GM19025 (cell line): Measurements from ENCODE around the gene GRID1.

Source experiments
- ATAC-seq: cut with Tn5 transposase; IDR thresholded peaks from one replicate; pipeline ENCODE4 v1.9.1; 2021; ENCODE audit warnings: mild to moderate bottlenecking, low read depth, moderate library complexity; ENCODE audit not compliant: unreplicated experiment

The GRID1 gene

DNA sequence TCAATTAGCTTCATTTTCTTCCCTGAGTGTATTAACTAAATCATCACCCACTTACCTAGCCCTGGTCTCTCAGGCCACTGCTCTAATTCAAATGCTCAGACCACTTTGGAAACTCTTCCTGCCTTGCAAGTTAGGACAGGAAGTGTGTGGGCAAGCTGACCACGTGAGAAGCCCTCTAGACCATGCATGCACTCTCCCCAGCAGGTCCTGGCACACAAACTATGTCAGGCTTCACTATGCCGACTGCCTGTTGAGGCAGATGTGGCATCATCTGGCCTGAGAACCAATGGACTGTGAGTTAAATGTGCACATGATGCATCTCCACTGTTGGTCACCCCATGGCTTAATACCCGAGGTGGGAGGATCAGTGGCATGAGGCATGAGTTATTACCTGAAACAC is 439.6 kb downstream of the GRID1 start:
- no peak for ATAC-seq

DNA sequence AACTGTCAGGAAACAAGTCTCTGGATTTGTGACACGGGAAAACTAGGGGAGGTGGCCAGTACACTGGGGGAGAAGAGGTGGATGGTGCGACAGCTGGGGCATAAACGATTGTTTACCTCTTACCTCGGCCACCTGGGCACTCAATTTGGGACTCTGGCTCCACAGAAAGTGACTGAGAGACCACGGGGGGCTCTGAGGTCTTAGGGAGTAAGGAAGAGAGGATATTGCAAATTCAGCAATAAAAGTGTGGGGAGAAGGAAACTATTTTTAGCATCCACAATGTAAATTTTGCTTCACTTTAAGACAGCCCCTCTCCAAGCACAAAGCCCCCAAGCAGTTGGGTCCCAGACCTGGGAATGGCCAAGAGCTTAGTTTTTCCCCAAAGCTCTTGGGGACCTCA is 440.5 kb downstream of the GRID1 start:
- no peak for ATAC-seq

DNA sequence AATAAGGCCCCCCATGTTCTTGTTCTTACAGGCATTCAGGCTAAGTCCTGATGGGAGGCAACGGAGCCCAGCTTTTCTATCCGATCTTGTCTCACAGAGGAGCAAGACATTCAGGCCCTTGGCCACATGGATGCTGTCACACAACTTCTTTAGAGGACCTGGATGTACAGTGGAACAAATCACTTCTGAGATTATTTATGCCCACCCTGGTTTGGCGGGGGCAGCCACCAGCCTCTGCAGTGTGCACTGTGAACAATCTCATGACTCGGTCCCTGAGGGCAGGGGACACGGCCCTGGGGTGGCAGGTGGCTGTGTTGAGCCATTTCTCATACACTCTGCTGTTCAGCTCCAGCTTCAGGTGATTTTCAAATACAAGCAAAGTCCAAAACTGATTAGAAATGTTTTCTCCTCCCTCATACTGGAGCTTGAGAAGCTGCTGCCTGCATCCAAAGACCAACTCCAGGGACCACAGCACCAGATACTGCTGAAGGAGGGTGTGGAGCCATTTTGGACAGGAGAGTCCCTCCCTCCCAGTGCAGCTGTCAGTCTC is 441.3 kb downstream of the GRID1 start:
- ATAC-seq: no peak

DNA sequence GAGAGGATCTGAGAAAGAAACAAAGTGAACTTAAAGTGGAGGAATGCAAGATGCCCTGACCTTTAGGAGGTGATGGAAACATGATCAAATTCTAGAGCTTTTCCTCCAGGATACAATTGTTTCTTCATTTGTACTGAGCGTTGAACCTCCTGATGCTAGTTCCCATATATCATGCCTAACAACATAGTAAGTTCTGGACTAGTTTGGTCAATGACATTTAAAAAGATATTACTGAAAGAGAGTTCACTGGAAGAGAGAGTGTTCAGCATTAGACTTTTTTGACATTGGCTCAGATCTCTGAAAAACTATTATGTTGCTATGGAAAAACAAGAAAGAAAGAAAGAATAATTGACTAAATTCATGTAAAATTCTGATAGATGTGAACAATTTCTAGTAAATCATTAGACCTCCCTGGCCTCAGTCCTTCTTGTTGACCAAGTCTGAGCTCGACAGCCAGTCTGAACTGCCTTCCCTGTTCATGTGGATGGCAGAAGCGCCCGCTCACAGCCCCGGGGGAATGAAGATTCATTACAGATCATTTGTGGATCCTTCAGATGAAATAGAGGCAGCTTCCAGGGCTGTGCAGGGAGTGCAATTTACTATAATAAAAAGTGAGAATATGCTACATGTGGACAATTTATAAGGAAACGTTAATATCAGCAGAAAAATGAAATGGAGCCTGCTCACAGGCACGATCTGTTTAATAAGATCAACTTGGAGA is 442.1 kb downstream of the GRID1 start:
- no peak for ATAC-seq

DNA sequence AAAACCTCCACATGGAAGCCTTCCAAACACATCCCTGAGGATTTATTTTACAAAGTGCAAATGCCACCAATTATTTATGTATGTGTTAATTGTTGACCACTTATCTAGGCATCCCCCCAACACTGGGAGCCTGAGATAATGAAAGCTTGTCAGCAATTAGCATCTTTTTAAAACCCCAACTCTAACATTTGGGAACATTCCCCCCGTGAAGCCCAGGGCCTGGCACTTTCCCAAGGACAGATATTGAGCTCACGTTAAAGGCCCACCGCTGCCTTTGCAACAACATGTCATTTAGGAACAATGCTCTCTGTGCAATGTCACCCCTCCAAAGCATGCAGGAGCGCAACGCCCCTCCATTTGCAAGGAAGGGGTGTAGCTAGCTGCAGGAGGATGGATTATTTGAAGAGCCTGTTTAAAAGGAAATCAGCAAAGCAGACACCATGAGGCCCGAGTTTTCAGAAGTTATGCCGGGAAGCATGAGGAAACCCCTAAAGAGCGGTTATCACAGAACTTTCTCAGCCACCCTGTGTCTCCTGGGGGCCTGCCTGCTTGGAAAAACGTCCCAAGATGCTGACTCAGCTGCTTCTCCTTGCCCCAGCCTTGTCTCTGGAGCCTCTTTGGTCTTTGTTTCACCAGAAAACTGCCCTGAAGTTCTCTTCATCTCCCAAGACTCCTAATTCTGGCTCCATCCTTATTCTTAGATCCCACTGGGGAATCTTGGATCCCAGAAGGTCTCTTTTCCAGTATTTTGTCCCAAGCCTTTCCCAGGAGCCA is 444.1 kb downstream of the GRID1 start:
- ATAC-seq: no peak

DNA sequence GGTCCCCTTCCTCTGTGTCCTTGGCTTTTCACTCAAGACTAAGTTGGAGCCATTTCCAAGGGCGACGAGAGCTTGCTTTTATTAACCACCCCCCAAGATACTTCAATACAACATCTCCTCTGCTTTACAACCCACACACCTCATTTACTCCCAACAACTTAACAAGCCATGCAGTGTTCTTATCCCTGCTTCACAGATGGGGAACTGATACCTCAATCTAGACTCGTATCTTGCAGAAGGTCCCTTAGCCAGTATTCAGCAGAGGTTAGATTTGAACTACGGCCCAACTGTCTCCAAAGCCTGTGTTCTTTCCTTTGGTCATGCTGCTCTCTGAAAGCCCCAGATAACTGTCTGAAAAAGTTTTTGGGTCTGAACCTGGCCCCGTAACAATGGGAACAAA is 444.8 kb downstream of the GRID1 start:
- ATAC-seq: no peak

DNA sequence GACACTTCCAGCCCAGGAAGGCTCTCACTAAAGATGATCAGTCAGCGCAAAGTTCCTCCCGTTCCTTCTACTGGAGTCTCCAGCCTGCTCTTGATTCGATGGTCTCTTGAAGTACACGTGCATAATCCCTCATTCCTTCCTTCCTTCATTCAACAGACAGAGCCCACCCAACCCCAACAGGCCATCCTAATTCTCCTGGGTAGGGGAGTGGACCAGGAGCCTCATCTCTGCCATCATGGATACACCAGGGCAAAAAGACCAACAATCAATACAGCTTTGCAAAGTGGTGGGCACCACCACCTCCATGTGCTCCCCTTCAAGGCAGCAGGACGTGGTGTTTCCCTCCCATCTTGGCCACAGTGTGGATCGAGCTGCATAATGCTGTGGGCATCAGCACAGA is 446.3 kb downstream of the GRID1 start:
- no peak for ATAC-seq

DNA sequence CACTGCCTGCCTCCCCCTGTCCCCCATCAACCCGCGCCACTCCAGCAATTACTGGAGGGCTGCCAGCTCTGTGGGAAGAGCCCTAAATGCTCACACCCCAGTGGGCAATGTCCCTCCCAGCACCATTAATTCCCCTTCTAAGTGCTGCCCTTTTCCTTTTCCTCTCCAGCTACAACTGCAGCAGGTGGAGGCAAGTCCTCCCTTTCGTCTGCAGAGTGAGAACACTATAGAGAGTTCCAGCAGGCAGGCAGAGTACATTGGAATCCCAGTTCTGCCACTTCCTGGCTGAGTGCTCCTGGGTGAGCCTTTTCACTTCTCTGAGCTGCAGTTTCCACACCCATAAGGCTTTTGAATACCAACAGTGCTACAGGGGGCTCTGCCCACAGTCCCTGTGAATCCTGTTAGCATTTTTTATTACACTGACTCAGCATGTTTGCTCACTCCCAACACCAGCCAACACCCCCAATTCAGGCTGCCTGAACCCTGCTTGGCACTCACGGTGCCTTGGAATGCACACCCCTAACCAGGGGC is 447.0 kb downstream of the GRID1 start:
- no peak for ATAC-seq

DNA sequence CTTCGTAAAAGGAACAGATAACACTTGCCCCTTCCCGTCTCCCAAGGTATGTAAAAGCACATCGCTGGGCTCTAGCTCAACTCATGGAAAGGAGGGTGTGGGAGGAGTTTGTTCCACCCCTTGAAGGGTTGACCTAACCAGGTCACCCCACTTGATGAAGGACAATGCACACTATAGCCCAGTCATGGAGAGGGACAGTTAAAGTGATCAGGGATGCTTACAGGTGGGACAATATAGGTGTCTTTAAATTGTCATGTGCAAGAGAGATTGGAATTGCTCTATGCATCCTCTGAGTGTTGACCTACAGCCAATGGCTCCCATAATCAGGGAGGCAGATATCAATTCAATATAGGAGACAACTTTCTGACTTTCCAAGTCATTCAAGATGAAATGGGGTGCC is 448.2 kb downstream of the GRID1 start:
- no peak for ATAC-seq

DNA sequence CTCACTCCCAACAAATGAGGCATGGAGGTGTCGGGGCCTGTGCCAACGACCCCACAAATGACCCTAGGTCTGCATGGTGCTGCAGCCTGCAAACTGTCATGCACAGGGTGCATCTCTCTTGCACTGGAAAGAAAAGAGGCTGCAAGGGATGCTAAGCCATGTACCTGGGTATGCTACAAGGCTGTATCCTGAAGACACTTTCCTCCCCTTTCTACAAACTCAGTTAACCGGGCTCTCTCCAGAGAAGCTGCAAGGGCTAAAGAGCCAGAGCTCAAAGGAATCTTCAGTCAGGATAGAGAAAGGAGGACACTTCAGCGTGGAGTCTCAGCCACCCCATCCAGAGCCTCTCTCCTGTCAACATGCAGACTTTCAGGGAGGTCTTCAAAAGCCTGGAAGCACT is 449.0 kb downstream of the GRID1 start:
- ATAC-seq: no peak

DNA sequence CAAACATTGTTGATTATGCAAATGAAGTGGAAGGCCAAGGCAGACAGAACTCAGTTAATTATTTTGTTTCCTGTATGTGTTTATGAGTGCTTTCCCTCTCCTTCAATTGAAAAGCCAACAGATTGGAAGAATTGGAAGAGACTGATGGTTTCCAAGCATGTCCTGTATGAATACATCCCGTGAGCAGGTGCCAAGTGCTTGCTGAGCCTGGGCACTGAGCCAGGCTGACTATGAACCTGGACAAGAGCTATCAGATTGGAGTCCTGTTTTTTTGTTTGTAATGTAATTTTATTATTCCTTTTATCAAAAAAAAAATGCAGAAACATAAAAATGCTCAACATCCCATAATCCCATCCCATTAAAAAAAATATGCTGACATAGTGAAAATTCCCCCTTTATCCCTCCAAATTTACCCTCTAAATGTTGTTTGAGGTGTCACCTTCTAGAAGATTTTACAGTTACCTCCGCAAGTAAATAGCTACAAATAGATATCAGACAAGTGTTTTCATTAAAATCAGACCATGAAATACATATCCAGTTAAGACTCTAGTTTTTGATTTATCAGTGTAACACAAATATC is 449.5 kb downstream of the GRID1 start:
- no peak for ATAC-seq

DNA sequence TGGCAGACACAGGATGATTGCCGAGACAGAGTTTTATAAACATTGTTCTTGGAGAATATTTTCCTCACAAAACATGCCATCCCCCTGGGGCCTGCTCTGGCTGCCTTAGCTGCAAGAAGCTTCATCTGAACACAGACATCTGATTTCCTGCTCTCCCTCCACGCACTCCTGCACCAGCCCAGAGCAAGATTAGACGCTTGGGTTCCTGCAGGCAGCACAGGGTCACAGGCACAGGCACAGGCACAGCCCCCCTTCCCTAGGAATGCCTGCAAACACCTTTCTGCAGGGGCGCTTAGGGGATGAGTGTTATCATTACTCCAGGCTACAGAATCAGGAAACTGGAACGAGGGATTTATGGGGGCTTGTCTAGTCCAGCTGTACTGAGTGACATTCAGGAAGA is 450.3 kb downstream of the GRID1 start:
- ATAC-seq: no peak

DNA sequence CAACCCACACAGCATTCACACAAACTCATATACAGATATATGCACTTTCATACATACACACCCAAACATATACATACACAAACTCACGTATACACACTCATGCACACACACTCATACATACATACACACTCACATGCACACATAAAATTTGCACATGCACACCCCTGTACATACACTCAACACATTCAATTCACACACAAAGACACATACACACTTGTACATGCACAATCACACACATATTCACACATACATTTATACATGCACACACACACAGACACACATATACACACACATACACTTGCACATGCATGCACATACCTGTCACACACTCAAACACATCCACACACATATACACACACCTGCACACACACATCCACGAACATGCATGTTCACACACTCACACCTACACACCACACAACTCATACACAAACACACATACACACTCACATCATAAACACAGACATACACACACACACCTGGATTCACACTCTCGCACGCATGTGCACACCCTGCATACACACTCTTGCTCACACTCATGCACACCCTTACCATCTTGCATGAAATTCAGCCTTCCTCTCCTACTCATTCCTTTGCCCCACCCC is 451.2 kb downstream of the GRID1 start:
- ATAC-seq: no peak

DNA sequence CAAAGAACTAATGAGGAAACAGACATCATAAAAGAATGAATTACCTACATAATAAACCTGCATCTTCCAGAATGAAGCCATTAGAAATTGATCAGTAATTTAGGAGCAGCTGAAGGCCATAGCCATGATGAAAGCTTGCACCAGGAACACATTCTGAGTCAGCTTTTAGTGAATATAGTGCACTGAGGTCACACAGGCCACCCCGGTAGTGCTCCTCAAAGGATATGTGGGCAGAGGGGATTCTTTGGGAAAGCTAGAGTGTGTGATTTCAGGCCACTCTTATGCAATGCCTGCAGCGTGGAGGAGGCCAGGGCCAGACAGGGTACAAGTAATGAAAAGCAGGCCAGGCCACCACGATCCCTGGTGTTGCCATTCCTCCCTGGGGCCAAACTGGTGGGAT is 451.9 kb downstream of the GRID1 start:
- ATAC-seq: no peak

DNA sequence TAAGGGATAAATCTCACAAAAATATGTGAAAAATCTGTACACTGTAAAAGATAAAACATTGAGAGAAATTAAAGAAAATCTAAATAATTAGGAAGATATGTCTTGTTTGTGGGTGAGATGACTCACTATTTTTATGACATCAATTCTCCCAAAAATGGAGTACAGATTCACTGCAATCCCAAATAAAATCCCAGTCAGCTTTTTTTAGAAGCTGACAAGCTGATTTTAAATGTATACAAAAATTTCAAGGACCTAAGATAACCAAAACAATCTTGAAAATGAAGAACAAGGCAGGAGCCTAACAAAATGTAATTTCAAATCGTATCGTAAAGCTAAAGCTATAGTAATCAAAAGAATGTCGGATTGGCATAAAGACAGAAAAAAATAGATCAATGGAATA is 458.1 kb downstream of the GRID1 start:
- no peak for ATAC-seq

DNA sequence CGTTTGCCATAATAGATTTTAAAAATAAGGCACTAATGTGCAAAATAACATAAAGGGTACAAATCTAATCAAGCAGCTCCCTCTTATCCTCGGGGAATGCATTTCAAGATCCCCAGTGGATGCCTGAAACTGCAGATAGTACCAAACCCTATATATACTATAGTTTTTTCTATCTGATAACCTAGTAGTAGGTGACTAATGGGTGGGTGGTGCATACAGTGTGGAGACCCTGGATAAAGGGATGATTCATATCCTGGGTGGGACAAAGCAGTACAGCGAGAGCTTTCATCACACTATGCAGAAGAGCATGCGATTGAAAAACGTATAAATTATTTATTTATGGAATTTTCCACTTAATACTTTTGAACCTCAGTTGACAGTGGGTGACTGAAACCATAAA is 464.5 kb downstream of the GRID1 start:
- no peak for ATAC-seq

DNA sequence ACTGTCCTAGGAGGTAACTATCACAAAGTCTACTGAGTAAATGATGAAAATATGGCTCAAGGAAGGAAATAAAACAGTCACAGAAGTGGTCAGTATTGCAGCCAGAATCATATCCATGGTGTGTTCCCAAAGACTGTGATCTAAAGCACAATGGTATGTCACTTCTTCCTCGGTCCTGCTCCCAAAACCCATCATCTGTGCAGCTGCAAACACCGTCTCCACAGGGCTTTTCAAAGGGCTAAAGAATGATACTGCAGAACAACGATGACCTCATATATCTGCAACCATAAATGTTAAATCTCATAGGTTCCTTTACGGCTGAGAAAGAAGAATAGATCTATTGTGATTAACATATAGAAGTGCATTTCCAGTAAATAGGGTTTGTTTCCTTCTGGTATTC is 465.0 kb downstream of the GRID1 start:
- no peak for ATAC-seq

DNA sequence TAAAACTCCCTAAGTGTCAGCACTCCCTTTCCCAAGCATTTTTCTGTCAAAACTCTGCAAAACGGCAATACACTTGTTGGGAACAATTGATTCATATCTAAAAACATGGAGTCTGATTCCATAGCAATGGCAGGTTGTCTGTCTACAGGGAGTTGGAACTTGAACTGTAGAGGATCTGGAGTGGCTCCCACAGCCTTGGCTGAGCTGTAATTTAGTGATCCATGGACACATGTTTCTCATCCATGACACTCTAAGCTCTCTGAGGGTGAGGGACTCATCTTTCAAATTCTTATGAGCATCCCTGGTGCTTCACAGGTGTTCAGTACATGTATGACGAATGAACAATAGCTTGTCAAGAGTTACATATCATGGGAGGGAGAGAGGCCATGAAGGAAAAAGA is 466.1 kb downstream of the GRID1 start:
- no peak for ATAC-seq

DNA sequence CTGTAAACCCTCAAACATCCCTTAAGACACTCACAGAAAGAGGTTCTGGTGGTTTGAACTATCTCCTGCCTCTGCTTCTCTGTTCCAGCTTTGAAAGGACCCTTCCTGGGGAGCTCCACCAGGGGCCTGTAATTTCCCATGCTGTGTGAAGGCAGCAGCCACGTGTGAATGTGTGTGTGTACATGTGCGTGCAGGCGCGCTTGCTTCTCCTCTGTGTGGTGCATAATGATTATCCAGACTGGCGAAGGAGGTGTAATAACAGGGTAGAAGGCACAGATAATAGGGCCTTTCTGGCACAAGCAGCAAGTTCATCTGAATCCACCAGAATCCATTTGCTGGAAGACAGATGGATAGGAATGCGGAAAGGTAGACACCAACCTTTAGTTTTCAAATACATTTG is 466.5 kb downstream of the GRID1 start:
- ATAC-seq: no peak

DNA sequence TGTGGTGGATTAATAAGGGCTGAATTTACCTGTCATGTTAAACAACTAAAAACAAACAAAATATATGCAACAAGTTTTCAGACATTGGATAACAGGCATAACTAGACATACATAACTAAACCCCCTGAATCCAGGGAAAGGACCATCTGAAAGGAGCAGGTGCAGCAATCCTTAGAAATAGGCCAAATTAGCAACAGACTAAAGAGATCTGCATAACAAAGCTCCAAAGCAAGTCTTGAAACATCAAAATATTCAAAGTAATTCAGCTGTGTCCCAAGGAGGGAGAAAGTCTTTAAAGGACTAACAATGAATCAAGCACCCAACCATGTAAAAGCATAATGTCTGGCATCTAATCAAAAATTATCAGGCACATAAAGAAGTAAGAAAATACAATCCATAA is 475.1 kb downstream of the GRID1 start:
- no peak for ATAC-seq

DNA sequence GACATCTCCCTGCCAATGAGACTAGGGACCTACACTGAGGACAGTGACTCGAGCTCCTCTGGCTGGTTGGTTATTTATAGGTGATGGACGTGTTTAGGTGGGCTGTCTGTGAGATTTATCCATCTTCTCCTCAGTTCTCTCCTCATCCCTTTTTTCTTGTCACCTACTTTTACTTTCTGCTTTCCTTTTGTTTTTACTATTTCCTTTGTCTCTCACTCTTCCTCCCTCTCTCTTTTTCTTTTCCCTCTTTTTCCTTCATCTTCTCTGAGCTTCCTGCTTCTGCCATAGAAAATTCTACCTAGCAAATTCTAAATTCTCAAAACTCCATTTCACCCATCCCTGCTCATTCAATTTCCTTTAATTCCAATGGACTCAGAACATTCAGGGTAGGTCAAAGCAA is 478.0 kb downstream of the GRID1 start:
- ATAC-seq: no peak
